Breast epithelium (tissue), 4 donors: ENCODE data around the gene UBE2G1. TPM values are rescaled to one million over a fixed set of nuclear protein-coding genes. Genes with fewer than 3 reads are reported as not detected.

Source experiments
- DNase-seq, 2 donors: peaks; one replicate each; pipeline ENCODE4 v3.0.0-alpha.2; 2019; ENCODE audit warnings: low spot score in 2 of 2
- H3K27ac ChIP-seq, 2 donors: fragments of 200-600 bp; sonication (generic) in 1 of 2; one replicate each; pipeline ENCODE4 v1.5.1; 2016 to 2019; ENCODE audit warnings: mild to moderate bottlenecking in 1 of 2
- H3K27me3 ChIP-seq, 2 donors: fragments of 200-600 bp; sonication (generic) in 1 of 2; one replicate each; pipeline versions ENCODE4 v1.5.1 to v1.6.0; 2017 to 2019; ENCODE audit warnings: control low read depth in 1 of 2, mild to moderate bottlenecking in 1 of 2
- H3K36me3 ChIP-seq: fragments of 200-600 bp; one replicate; pipeline ENCODE4 v1.5.1; 2019
- H3K4me1 ChIP-seq, 2 donors: fragments of 200-600 bp; sonication (generic); one replicate each; pipeline ENCODE4 v1.5.1; 2016 to 2019; ENCODE audit warnings: control low read depth in 1 of 2
- H3K4me3 ChIP-seq, 3 donors: fragments of 200-600 bp; sonication (generic); 1 replicate in 2 of 3; 2 replicates in 1 of 3; pipeline ENCODE4 v1.5.1; 2016 to 2019; ENCODE audit warnings: mild to moderate bottlenecking in 3 of 3, moderate library complexity in 2 of 3
- H3K9me3 ChIP-seq, 2 donors: fragments of 200-600 bp; sonication (generic) in 1 of 2; one replicate each; pipeline ENCODE4 v1.5.1; 2016 to 2019; ENCODE audit warnings: control low read depth in 1 of 2
- CTCF ChIP-seq, 3 donors: fragments of 450-650 bp; IDR thresholded peaks; one replicate each; pipeline ENCODE4 v1.5.1; 2016 to 2017; ENCODE audit warnings: antibody characterized with exemption in 3 of 3, mild to moderate bottlenecking in 3 of 3, moderate library complexity in 3 of 3
- POLR2A ChIP-seq: fragments of 450-650 bp; IDR thresholded peaks from one replicate; pipeline ENCODE4 v1.6.1; 2016; ENCODE audit warnings: antibody characterized with exemption, mild to moderate bottlenecking, moderate library complexity
- POLR2AphosphoS5 ChIP-seq, 3 donors: sonication (generic); formaldehyde crosslinking; IDR thresholded peaks; one replicate each; pipeline ENCODE4 v1.6.1; 2017; ENCODE audit warnings: antibody characterized with exemption in 3 of 3
- intact Hi-C: fragments of 100-400 bp; cut with DNase I; formaldehyde crosslinking; loops from one replicate; pipeline ENCODE4 v1.15.1; 2023; ENCODE audit warnings: low total_unique reads
- total RNA-seq, 3 donors: library from RNA; depleted of rRNA; stranded (reverse); fragments of >200 nt; gene quantifications; one replicate each; pipeline ENCODE4 v1.1.0, GENCODE V29; 2016

UBE2G1 gene
- total RNA-seq, 3 donors from 2014 or later, result 43.3 to 56.5 (median 43.4) TPM

- DNase-seq, result no peak
- Histone ChIP-seq H3K9me3 (no peaks in the 10 kb centered on the region), H3K27me3 (no peaks in the 10 kb centered on the region), H3K27ac (no peak overlapping the region), H3K4me1 (peaks cover 3 to 5% of the 10 kb centered on the region in 2 donors), H3K36me3 (no peaks in the 10 kb centered on the region), H3K4me3 (no peak overlapping the region)
- no peak for TF ChIP-seq POLR2AphosphoS5 (IDR thresholded peaks at IDR 0.05)
- TF ChIP-seq POLR2A, result no peak
- no peak for TF ChIP-seq CTCF (IDR thresholded peaks at IDR 0.05)
- intact Hi-C loops, result no loop called here
Observed at GRCh38 chr17:4307179-4307930, 59.1 kb downstream of the UBE2G1 start.

GRCh38 chr17:4305224-4305623 is 61.3 kb downstream of the UBE2G1 start:
- Histone ChIP-seq H3K9me3 (no peaks in the 10 kb centered on the region), H3K4me1 (peaks cover 0 to 3% of the 10 kb centered on the region in 2 donors), H3K27me3 (no peaks in the 10 kb centered on the region), H3K36me3 (no peaks in the 10 kb centered on the region), H3K4me3 (no peak overlapping the region), H3K27ac (no peak overlapping the region)
- TF ChIP-seq POLR2A (no peak), CTCF (IDR thresholded peaks at IDR 0.05) (no peak), POLR2AphosphoS5 (IDR thresholded peaks at IDR 0.05) (no peak)
- intact Hi-C loops, result no loop called here
- DNase-seq, result no peak

- Histone ChIP-seq H3K27ac (no peak overlapping the region), H3K9me3 (no peaks in the 10 kb centered on the region), H3K36me3 (no peaks in the 10 kb centered on the region), H3K4me1 (no peaks in the 10 kb centered on the region), H3K4me3 (no peak overlapping the region), H3K27me3 (no peaks in the 10 kb centered on the region)
- intact Hi-C loops, result no loop called here
- TF ChIP-seq POLR2AphosphoS5 (IDR thresholded peaks at IDR 0.05) (no peak), CTCF (IDR thresholded peaks at IDR 0.05) (peak in 2 of 3 donors; percentile 50 to 62)
- DNase-seq, result no peak
Observed at GRCh38 chr17:4304417-4305027, 62.0 kb downstream of the UBE2G1 start.

GRCh38 chr17:4301066-4301465 is 65.4 kb downstream of the UBE2G1 start:
- no peak overlapping the region for H3K27ac ChIP-seq
- no peaks in the 10 kb centered on the region for H3K36me3 ChIP-seq
- intact Hi-C loops, result no loop called here
- no peaks in the 10 kb centered on the region for H3K27me3 ChIP-seq
- no peak overlapping the region for H3K4me3 ChIP-seq
- no peaks in the 10 kb centered on the region for H3K9me3 ChIP-seq
- DNase-seq, result no peak
- TF ChIP-seq CTCF (IDR thresholded peaks at IDR 0.05), result no peak
- no peak for TF ChIP-seq POLR2A
- TF ChIP-seq POLR2AphosphoS5 (IDR thresholded peaks at IDR 0.05), result no peak
- H3K4me1 ChIP-seq, result no peaks in the 10 kb centered on the region

DNA sequence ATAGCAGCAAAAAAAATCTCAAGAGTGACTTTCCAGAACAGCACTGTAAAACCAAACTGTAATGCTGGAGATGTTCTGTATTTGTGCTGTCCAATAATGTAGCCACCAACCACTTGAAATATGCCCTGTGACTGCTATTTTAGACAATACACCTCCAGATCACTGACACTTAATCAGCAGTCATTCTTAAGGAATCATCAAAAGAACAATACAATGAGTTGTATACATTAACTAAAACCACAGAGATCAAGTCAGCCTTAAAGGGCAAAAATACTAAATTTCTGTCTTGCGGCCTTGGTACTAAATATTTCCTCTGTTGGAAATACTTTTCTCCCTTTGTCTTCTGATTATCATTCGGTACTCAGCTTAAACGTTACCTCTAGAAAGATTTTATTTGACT is 69.1 kb downstream of the UBE2G1 start:
- H3K4me3 ChIP-seq, result no peak overlapping the region
- no peaks in the 10 kb centered on the region for H3K27me3 ChIP-seq
- intact Hi-C loops, result no loop called here
- no peaks in the 10 kb centered on the region for H3K9me3 ChIP-seq
- H3K4me1 ChIP-seq, result no peaks in the 10 kb centered on the region
- H3K36me3 ChIP-seq, result no peaks in the 10 kb centered on the region
- DNase-seq, result no peak
- TF ChIP-seq POLR2A, result no peak
- TF ChIP-seq POLR2AphosphoS5 (IDR thresholded peaks at IDR 0.05), result no peak
- TF ChIP-seq CTCF (IDR thresholded peaks at IDR 0.05), result no peak
- H3K27ac ChIP-seq, result no peak overlapping the region
